Activated B cell treated with CpG ODN at 0.5 μM for 24 hours (primary cell): ENCODE measurements around the gene MRPL36. TPM values are rescaled to one million over a fixed set of nuclear protein-coding genes. Genes with fewer than 3 reads are reported as not detected.

ENCODE experiments used
- ATAC-seq: fragments of 200-7000 bp; cut with Tn5 transposase; one replicate; pipeline ENCODE4 v1.10.0; 2021; ENCODE audit warnings: low read depth, mild to moderate bottlenecking, moderate library complexity
- CTCF ChIA-PET: fragments of 350-600 bp; sonication (Branson Sonifier 250); formaldehyde crosslinking; loops from one replicate; lab custom pipeline; 2021; ENCODE audit warnings: antibody characterized with exemption; lab: Charles Lee
- POLR2A ChIA-PET: fragments of 350-600 bp; sonication (Branson Sonifier 250); formaldehyde crosslinking; loops from one replicate; lab custom pipeline; 2021; ENCODE audit warnings: antibody characterized with exemption; lab: Charles Lee
- DNase-seq: peaks from one replicate; pipeline ENCODE4 v3.0.0; 2022
- H3K27ac Mint-ChIP-seq: one replicate; pipeline ENCODE4 v1.8.0; 2020; ENCODE audit warnings: mixed read lengths
- H3K27me3 Mint-ChIP-seq: one replicate; pipeline ENCODE4 v1.8.0; 2021; ENCODE audit warnings: mixed read lengths
- H3K36me3 Mint-ChIP-seq: one replicate; pipeline ENCODE4 v1.8.0; 2021; ENCODE audit warnings: low read depth, mixed read lengths
- H3K4me1 Mint-ChIP-seq: one replicate; pipeline ENCODE4 v1.8.0; 2021; ENCODE audit warnings: mixed read lengths
- H3K4me3 Mint-ChIP-seq: one replicate; pipeline ENCODE4 v1.8.0; 2020; ENCODE audit warnings: mild to moderate bottlenecking, mixed read lengths
- H3K9me3 Mint-ChIP-seq: one replicate; pipeline ENCODE4 v1.8.0; 2020; ENCODE audit warnings: mixed read lengths
- intact Hi-C: fragments of 100-400 bp; cut with micrococcal nuclease; formaldehyde crosslinking; loops from one replicate; pipeline ENCODE4 v1.15.1; 2024
- total RNA-seq: library from RNA; stranded (reverse); gene quantifications from 2 replicates; pipeline ENCODE4 v1.2.3, GENCODE V29; 2022
- TF ChIP-seq, protein P1 (sequence below): fragments of 200-600 bp; IDR thresholded peaks from one replicate; pipeline ENCODE4 v1.8.0; 2022; ENCODE audit warnings: antibody characterized with exemption, mild to moderate bottlenecking

MRPL36 gene
- total RNA-seq, 1 donor from 2014 or later, result 28.7 TPM

GRCh38 chr5:1751864-1752822, 47.5 kb downstream of the MRPL36 start:
- ATAC-seq, result no peak
- POLR2A ChIA-PET, result no interaction called here

DNA sequence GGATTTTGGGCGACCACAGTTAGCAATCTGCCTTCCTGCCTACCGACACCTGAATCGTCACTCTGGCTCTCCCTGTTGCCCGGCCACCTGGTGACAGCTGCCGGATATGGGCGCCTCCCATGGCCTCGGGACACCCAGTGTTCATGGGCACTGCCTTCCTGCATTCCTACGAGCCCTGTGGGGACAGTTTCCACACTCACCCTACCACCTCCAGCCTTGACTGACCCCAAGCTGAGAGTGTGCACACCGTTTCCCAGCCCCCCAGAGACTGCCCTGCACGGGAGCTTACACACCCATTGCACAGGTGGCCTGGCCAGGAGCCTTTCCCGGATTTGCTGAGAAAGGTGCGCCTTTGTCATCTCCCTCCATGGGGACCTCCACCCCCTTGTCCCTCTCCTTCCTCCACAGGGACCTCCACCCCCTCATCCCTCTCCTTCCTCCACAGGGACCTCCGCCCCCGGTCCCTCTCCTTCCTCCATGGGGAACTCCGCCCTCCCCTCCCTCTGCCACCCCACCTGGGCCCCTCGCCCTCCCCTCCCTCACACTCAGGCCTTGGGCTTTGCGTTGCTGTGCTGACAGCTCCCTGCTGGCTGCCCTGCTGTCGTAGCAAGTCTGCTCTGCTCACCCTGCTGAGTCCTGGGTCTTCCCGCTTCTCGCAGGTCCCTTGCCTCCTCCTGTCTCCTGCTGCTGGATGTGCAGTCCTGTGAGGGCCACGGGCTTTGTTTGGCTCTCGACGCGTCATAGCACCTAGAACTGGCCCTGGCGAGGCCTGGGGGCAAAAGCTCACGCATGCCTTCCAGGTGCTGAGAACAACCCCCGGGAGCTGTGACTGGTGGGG, 48.4 kb downstream of the MRPL36 start:
- Mint-ChIP-seq H3K9me3 (no peaks in the 10 kb centered on the region), H3K36me3 (no peaks in the 10 kb centered on the region), H3K27ac (no peak overlapping the region), H3K27me3 (peaks cover 3% of the 10 kb centered on the region), H3K4me3 (no peak overlapping the region), H3K4me1 (no peaks in the 10 kb centered on the region)
- intact Hi-C loops, result no loop called here
- DNase-seq, result no peak
- TF ChIP-seq, protein P1, sequence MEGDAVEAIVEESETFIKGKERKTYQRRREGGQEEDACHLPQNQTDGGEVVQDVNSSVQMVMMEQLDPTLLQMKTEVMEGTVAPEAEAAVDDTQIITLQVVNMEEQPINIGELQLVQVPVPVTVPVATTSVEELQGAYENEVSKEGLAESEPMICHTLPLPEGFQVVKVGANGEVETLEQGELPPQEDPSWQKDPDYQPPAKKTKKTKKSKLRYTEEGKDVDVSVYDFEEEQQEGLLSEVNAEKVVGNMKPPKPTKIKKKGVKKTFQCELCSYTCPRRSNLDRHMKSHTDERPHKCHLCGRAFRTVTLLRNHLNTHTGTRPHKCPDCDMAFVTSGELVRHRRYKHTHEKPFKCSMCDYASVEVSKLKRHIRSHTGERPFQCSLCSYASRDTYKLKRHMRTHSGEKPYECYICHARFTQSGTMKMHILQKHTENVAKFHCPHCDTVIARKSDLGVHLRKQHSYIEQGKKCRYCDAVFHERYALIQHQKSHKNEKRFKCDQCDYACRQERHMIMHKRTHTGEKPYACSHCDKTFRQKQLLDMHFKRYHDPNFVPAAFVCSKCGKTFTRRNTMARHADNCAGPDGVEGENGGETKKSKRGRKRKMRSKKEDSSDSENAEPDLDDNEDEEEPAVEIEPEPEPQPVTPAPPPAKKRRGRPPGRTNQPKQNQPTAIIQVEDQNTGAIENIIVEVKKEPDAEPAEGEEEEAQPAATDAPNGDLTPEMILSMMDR, result no peak
- no peak for ATAC-seq
- POLR2A ChIA-PET, result no interaction called here
- CTCF ChIA-PET, result no interaction called here

More at GRCh38 chr5:1751864-1752822, 47.5 kb downstream of the MRPL36 start:
- CTCF ChIA-PET, result no interaction called here
- H3K27me3 Mint-ChIP-seq, result peaks cover 3% of the 10 kb centered on the region
- TF ChIP-seq, protein P1, result no peak
- DNase-seq, result no peak
- H3K4me3 Mint-ChIP-seq, result no peak overlapping the region
- H3K27ac Mint-ChIP-seq, result no peak overlapping the region
- H3K36me3 Mint-ChIP-seq, result no peaks in the 10 kb centered on the region
- H3K9me3 Mint-ChIP-seq, result no peaks in the 10 kb centered on the region
- H3K4me1 Mint-ChIP-seq, result no peaks in the 10 kb centered on the region
- intact Hi-C loops, result no loop called here

DNA sequence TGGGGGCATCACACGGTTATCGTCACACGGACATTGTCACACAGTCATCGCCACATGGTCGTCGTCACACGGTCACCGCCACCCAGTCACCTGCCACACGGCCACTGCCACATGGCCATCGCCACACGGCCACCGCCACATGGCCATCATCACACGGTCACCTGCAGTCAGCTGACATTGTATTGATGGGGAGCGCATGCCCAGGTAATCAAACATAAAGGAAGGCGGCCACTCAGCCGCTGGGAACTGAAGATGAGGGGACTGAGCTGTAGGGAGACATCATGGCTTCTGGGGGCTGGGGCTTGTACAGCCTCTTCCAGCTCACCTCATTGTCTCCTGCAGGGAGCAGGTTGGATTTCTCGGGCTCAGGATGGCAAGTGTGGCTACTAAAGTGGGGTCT, 49.2 kb downstream of the MRPL36 start:
- TF ChIP-seq, protein P1, result no peak
- DNase-seq (no peak), ATAC-seq (no peak)
- no peaks in the 10 kb centered on the region for H3K4me1 Mint-ChIP-seq
- H3K9me3 Mint-ChIP-seq, result no peaks in the 10 kb centered on the region
- H3K27ac Mint-ChIP-seq, result no peak overlapping the region
- ChIA-PET CTCF (no interaction called here), POLR2A (no interaction called here)
- H3K27me3 Mint-ChIP-seq, result peaks cover 3% of the 10 kb centered on the region
- no peaks in the 10 kb centered on the region for H3K36me3 Mint-ChIP-seq
- no peak overlapping the region for H3K4me3 Mint-ChIP-seq
- intact Hi-C loops, result no loop called here

DNA sequence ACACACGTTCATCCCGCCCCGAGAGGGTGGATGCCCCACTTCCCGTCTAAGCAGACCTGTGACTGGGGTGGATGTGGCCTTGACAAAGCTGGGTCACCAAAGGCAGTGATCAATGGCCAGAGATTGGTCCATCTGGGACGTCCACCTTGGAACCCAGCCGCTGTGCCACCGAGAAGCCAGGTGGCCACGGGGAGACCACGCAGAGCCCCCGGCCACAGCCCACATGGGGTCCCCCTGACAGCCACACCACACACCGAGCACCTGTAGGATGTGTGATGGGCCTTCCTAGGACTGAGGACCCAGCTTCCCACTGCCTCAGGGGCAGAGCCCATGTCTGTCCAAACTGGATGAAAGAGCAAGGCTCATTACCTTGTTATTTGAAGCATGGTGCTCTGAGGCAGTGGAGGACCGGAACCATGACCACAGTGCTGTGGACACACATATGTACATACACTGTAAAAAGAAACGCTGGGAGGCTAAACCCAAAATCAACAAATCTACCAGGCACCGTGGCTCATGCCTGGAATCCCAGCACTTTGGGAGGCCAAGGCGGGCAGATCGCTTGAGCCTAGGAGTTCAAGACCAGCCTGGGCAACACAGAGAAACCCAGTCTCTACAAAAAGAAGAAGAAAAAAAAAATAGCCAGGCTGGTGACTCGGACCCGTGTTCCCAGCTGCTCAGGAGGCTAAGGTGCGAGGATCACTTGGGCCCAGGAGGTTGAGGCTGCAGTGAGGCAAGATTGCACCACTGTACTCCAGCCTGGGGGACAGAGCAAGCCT, 50.1 kb downstream of the MRPL36 start:
- ChIA-PET CTCF (no interaction called here), POLR2A (no interaction called here)
- Mint-ChIP-seq H3K9me3 (no peaks in the 10 kb centered on the region), H3K4me3 (no peak overlapping the region), H3K4me1 (no peaks in the 10 kb centered on the region), H3K27ac (no peak overlapping the region), H3K27me3 (peaks cover 3% of the 10 kb centered on the region), H3K36me3 (no peaks in the 10 kb centered on the region)
- TF ChIP-seq, protein P1, result no peak
- intact Hi-C loops, result no loop called here
- ATAC-seq (no peak), DNase-seq (no peak)
